Heart left ventricle (tissue), 16 donors: ENCODE results near the gene NOL7. TPM values are rescaled to one million over a fixed set of nuclear protein-coding genes. Genes with fewer than 3 reads are reported as not detected.

Experiments
- ATAC-seq, 4 donors: fragments of 200-7000 bp; cut with Tn5 transposase; one replicate each; pipeline ENCODE4 v1.9.1; 2020 to 2022; ENCODE audit warnings: moderate library complexity in 4 of 4, mild to moderate bottlenecking in 3 of 4, moderate number of reproducible peaks in 1 of 4
- DNase-seq, 5 donors: peaks; one replicate each; pipeline ENCODE4 v3.0.0-alpha.2; 2020
- H3K27ac ChIP-seq, 12 donors: fragments of 200-600 bp; sonication (generic) in 4 of 12; one replicate each; pipeline versions ENCODE4 v1.5.0 to v1.8.0; 2016 to 2022; ENCODE audit warnings: mild to moderate bottlenecking in 2 of 12
- H3K27me3 ChIP-seq, 9 donors: fragments of 200-600 bp; sonication (generic) in 2 of 9; one replicate each; pipeline versions ENCODE4 v1.5.1 to v1.8.0; 2016 to 2022; ENCODE audit warnings: mild to moderate bottlenecking in 3 of 9
- H3K36me3 ChIP-seq, 9 donors: fragments of 200-600 bp; sonication (generic) in 2 of 9; one replicate each; pipeline versions ENCODE4 v1.5.0 to v1.8.0; 2018 to 2022; ENCODE audit warnings: mild to moderate bottlenecking in 2 of 9
- H3K4me1 ChIP-seq, 12 donors: fragments of 200-600 bp; sonication (generic) in 4 of 12; one replicate each; pipeline versions ENCODE4 v1.5.0 to v1.8.0; 2016 to 2022; ENCODE audit warnings: mild to moderate bottlenecking in 3 of 12
- H3K4me3 ChIP-seq, 12 donors: fragments of 200-600 bp; sonication (generic) in 4 of 12; one replicate each; pipeline versions ENCODE4 v1.5.0 to v1.8.0; 2017 to 2022; ENCODE audit warnings: mild to moderate bottlenecking in 9 of 12, moderate library complexity in 4 of 12
- H3K9me3 ChIP-seq, 12 donors: fragments of 200-600 bp; sonication (generic) in 4 of 12; one replicate each; pipeline versions ENCODE4 v1.5.0 to v1.8.0; 2016 to 2022; ENCODE audit warnings: mild to moderate bottlenecking in 1 of 12
- POLR2A ChIP-seq, 2 donors: fragments of 450-650 bp; IDR thresholded peaks; one replicate each; pipeline ENCODE4 v1.6.1; 2017; ENCODE audit warnings: antibody characterized with exemption in 2 of 2, mild to moderate bottlenecking in 2 of 2, moderate library complexity in 2 of 2
- WGBS, 4 donors: extraction: QIAGEN DNeasy Blood & Tissue Kit in 2 of 4; methylation state at CpG; one replicate each; pipeline versions ENCODE4 v1.1.5 to v1.1.7; 2013 to 2018; 5-methylcytosine and 5-hydroxymethylcytosine counted together
- intact Hi-C, 10 donors: fragments of 100-400 bp; cut with DNase I; formaldehyde crosslinking; loops; one replicate each; pipeline versions ENCODE4 v1.11.1 to v1.14.2; 2022
- polyA plus RNA-seq, 2 donors: library from polyadenylated mRNA; stranded (reverse); fragments of 200-250 nt; gene quantifications; one replicate each; pipeline ENCODE4 v1.2.3, GENCODE V29; 2013
- total RNA-seq, 9 donors: library from RNA; depleted of rRNA in 2 of 9; stranded (reverse); fragments of >200 nt in 2 of 9; fragmentation: NEBNext Ultra II Directional in 3 of 9; extraction: Animal tissue kit (Norgen Biotek cat#: 25700) in 3 of 9; gene quantifications; one replicate each; pipeline versions ENCODE4 v1.1.0 to v1.2.4, GENCODE V29; 2016 to 2023
- TF ChIP-seq, protein P1 (sequence below), 12 donors: fragments of 200-600 bp; sonication (generic) in 4 of 12; IDR thresholded peaks; one replicate each; pipeline versions ENCODE4 v1.5.0 to v1.8.0; 2018 to 2022; ENCODE audit warnings: antibody characterized with exemption in 12 of 12, mild to moderate bottlenecking in 5 of 12
- donor health status: ischemic (EF 13 %, LVEDD 7.1; RV severe dilation, severe dysfunction).
- donor health status: healthy with polysubstance abuse.
- donor health status: DM: no; HTN: yes; CAD: no.
- donor health status: DM: no; HTN: no; CAD: no.
- donor health status: ischemic (EF 25% LVEDD 6.9; RV normal size, moderate dysfunction).
- donor health status: ischemic (EF 25% LVEDD 5.7; RV mildly dilated, moderate dysfunction).
- donor health status: healthy.
- donor health status: DM: yes; HTN: yes; CAD: no.
- donor health status: ischemic (EF 35%, LVEDD 5.7; RV mildly dilated, moderate dysfunction).
- donor health status: nonischemic (EF 11% LVEDD 7.7; RV severe dilation, severe dysfunction).
- donor health status: DM: yes; HTN: yes; CAD: no.
- donor health status: PGD.
- donor health status: ischemic (EF 29% LVEDD 5.4; RV normal size, mild dysfunction).
- donor health status: nonischemic (EF 23%, LVEDD 6.1; RV moderate dilation, normal function).

Gene NOL7
- total and polyA plus RNA-seq, 11 donors: 38.6 to 124 (median 54.6) TPM

DNA sequence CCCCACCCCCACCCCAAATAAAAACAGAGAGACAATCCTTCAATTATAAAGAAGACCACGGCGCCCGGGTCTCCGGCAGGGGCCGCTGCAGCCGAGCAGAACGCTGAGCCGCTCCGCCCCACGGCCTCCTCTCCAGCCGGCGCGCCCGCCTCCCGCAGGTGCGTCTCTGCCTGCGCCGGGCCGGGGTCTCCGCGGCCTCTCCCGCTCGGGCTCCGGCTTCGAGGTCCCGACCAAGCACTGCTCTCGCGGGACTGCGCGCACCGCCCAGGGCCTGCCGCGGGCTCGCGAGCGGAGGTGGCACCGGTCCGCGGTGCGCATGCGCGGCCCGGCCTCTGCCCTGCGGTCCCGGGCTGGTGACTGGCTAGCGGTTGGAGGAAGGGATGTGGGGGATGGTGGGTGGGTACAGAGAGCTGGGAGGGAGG is 41.0 kb upstream of the NOL7 start:
- Histone ChIP-seq H3K4me1 (peaks cover 0 to 31% (median 15%) of the 10 kb centered on the region in 12 donors), H3K27me3 (no peaks in the 10 kb centered on the region), H3K27ac (peak overlapping the region; percentile 93 to 100 (median 98)), H3K4me3 (peak overlapping the region; percentile 30 to 93 (median 85)), H3K9me3 (peaks cover 0 to 4% (median 0%) of the 10 kb centered on the region in 12 donors), H3K36me3 (no peaks in the 10 kb centered on the region)
- ATAC-seq: peak; percentile 96 to 97 (median 96)
- intact Hi-C loops: loop anchor here in 7 of 10 donors (1.0 to 10.0 kb wide), 8 partner anchors 38 to 245 kb away; partner anchors contain the start of genes GFOD1 (in 4 of the 7), NOL7 (in 1 of the 7) and TBC1D7 (in 1 of the 7)
- peak; percentile 94 to 96 (median 95) for DNase-seq
- 0 to 1% (median 0%) methylated on average over 41 to 46 of the region's 46 CpGs for WGBS, 4 donors
- TF ChIP-seq, protein P1, sequence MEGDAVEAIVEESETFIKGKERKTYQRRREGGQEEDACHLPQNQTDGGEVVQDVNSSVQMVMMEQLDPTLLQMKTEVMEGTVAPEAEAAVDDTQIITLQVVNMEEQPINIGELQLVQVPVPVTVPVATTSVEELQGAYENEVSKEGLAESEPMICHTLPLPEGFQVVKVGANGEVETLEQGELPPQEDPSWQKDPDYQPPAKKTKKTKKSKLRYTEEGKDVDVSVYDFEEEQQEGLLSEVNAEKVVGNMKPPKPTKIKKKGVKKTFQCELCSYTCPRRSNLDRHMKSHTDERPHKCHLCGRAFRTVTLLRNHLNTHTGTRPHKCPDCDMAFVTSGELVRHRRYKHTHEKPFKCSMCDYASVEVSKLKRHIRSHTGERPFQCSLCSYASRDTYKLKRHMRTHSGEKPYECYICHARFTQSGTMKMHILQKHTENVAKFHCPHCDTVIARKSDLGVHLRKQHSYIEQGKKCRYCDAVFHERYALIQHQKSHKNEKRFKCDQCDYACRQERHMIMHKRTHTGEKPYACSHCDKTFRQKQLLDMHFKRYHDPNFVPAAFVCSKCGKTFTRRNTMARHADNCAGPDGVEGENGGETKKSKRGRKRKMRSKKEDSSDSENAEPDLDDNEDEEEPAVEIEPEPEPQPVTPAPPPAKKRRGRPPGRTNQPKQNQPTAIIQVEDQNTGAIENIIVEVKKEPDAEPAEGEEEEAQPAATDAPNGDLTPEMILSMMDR (IDR thresholded peaks at IDR 0.05): peak; percentile 31 to 73 (median 50)
- TF ChIP-seq POLR2A (IDR thresholded peaks at IDR 0.05): no peak

DNA sequence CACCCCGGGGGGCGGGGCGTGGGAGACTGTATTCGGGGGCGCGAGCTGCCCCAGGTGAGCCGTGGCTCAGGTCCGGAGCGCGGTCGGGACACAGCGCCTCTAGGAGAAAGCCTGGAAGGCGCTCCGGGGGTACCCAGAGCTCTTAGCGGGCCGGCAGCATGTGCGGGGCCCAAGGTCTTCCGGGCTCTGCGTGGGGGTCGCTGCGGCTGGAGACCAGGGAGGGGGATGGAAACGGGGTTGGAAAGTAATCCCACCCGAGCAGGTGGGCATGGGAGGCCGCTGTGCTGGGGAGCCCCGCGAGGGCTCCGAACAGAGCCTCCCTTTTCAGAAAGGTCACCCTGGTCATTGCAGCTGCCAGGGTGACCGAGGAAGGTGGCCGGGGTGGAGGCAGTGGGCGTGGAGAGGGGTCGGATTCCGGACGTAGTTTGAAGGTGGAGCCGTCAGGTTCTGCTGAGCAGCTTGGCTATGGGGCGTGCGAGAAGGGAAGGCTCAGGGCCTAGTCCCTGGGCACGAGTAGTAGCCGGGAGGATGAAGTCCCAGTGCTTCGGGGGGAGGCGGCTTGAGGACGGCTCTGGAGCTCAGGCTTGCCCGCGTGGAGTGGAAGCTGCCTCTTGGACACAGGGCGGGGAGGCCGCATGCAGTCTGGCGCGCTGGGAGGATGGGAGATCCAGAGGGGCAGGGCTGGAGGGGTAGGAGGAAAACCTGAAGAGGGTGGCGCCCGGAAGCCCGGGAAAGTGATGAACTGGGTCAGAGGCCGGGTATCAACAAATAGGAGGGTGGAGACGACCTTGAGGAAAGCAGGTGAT is 40.4 kb upstream of the NOL7 start, which contains the start of gene SIRT5:
SIRT5 (plus strand) TSS at position 31 of the 806 bp plus-strand sequence. CDS start 9,510 bp downstream, outside the sequence.
- intact Hi-C loops: loop anchor here in 8 of 10 donors (1.0 to 10.0 kb wide), 9 partner anchors 38 to 246 kb away; partner anchors contain the start of genes GFOD1 (in 4 of the 8), NOL7 (in 1 of the 8) and TBC1D7 (in 1 of the 8)
- Histone ChIP-seq H3K4me3 (peak within 1 kb of the TSS; percentile 30 to 93 (median 85)), H3K27ac (peak within 1 kb of the TSS; percentile 93 to 100 (median 98)), H3K27me3 (no peaks in the 10 kb centered on the region), H3K9me3 (peaks cover 0 to 4% (median 0%) of the 10 kb centered on the region in 12 donors), H3K4me1 (peaks cover 0 to 36% (median 15%) of the 10 kb centered on the region in 12 donors), H3K36me3 (peaks cover 0 to 5% (median 2%) of the 10 kb centered on the region in 9 donors)
- TF ChIP-seq, protein P1 (IDR thresholded peaks at IDR 0.05): no peak
- peak; percentile 79 to 86 for TF ChIP-seq POLR2A (IDR thresholded peaks at IDR 0.05)
- peak; percentile 73 to 81 (median 74) for ATAC-seq
- 1 to 3% (median 1%) methylated on average over 27 to 52 of the region's 52 CpGs for WGBS, 4 donors
- DNase-seq: peak; percentile 81 to 92 (median 89)

DNA sequence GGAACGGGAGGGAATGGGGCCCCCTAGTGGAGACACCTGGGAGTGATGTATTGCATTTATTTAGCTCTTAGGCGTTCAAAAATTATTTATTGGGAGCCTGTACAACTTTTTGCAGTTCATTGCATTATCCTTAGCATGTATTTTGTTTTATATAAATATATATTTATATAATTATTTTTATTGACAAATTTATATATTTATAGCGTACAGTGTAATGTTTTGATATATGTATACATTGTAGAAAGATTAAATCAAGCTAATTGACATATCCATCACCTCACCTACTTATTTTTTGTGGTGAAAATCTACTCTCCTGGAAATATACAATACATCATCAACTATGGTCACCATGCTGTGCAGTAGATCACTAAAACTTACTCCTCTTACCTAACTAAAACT is 39.8 kb upstream of the NOL7 start:
- H3K27me3 ChIP-seq: no peaks in the 10 kb centered on the region
- H3K4me3 ChIP-seq: peak overlapping the region; percentile 30 to 93 (median 85)
- TF ChIP-seq POLR2A (IDR thresholded peaks at IDR 0.05): no peak
- TF ChIP-seq, protein P1 (IDR thresholded peaks at IDR 0.05): peak; percentile 72 to 91 (median 84)
- 29 to 31% (median 30%) methylated on average over 3 of the region's 3 CpGs for WGBS, 4 donors
- ATAC-seq: no peak
- peaks cover 0 to 4% (median 0%) of the 10 kb centered on the region in 12 donors for H3K9me3 ChIP-seq
- peak overlapping the region; percentile 93 to 100 (median 98) for H3K27ac ChIP-seq
- intact Hi-C loops: loop anchor here in 7 of 10 donors (2.0 to 10.0 kb wide), 7 partner anchors 37 to 247 kb away; partner anchors contain the start of genes GFOD1 (in 3 of the 7), NOL7 (in 1 of the 7) and TBC1D7 (in 1 of the 7)
- peaks cover 0 to 37% (median 15%) of the 10 kb centered on the region in 12 donors for H3K4me1 ChIP-seq
- no peak for DNase-seq
- peaks cover 0 to 11% (median 7%) of the 10 kb centered on the region in 9 donors for H3K36me3 ChIP-seq
